ENCODE measurements around the gene RUSF1.

DNA sequence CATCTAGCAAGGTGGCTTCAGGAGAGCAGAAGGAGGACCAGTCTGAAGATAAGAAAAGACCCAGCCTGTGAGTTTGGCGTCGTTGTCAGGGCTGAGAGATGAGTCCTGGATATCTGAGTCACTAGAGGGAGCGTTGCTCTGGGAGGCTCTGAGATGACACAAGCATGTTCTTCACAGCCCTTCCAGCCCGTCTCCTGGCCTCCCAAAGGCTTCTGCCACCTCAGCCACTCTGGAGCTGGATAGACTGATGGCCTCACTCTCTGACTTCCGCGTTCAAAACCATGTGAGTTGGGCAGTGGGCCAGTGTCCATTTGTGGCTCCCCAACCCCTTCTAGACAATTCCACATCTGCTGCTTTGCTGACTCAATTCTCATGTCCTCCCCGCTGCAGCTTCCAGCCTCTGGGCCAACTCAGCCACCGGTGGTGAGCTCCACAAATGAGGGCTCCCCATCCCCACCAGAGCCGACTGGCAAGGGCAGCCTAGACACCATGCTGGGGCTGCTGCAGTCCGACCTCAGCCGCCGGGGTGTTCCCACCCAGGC lies 33.9 kb downstream of the RUSF1 start:
- TF ChIP-seq POLR2A (IDR thresholded peaks at IDR 0.05; ENCODE audit: low read length) (no peak), GATA1 (IDR thresholded peaks at IDR 0.05; ENCODE audit: low read depth, low read length) (no peak)

Measured in erythroblast (primary cell).